DOHH2 (cell line): Measurements from ENCODE around the gene DAP.

Experiments used
- H3F3A ChIP-seq: fragments of 200-600 bp; sonication (generic), shearing (Covaris generic); 2 replicates; pipeline ENCODE4 v1.6.0; 2016; ENCODE audit warnings: antibody characterized with exemption, mild to moderate bottlenecking; ENCODE audit not compliant: control insufficient read depth, insufficient read depth
- H3K27ac ChIP-seq: fragments of 200-600 bp; sonication (generic); 2 replicates; pipeline ENCODE4 v1.5.1; 2014; ENCODE audit warnings: low read depth, mild to moderate bottlenecking, low read length, moderate library complexity
- H3K27me3 ChIP-seq: fragments of 200-600 bp; sonication (generic); 2 replicates; pipeline ENCODE4 v1.6.1; 2014; ENCODE audit warnings: mild to moderate bottlenecking, low read length, mixed read lengths; ENCODE audit not compliant: control insufficient read depth
- H3K36me3 ChIP-seq: fragments of 200-600 bp; sonication (generic); 2 replicates; pipeline ENCODE4 v1.6.1; 2014; ENCODE audit warnings: mild to moderate bottlenecking, low read length, moderate library complexity, mixed read lengths; ENCODE audit not compliant: control insufficient read depth
- H3K4me1 ChIP-seq: fragments of 200-600 bp; sonication (generic); 2 replicates; pipeline ENCODE4 v1.6.1; 2014; ENCODE audit warnings: mild to moderate bottlenecking, low read length, mixed read lengths; ENCODE audit not compliant: control insufficient read depth
- H3K4me2 ChIP-seq: fragments of 200-600 bp; sonication (generic); 2 replicates; pipeline ENCODE4 v1.6.0; 2014; ENCODE audit warnings: mild to moderate bottlenecking, low read length, moderate library complexity
- H3K4me3 ChIP-seq: fragments of 200-600 bp; sonication (generic); 2 replicates; pipeline ENCODE4 v1.5.1; 2014; ENCODE audit warnings: mild to moderate bottlenecking, low read length, mixed read lengths
- H3K79me2 ChIP-seq: fragments of 200-600 bp; sonication (generic); 2 replicates; pipeline ENCODE4 v1.6.1; 2014; ENCODE audit warnings: mild to moderate bottlenecking, low read length, mixed read lengths; ENCODE audit not compliant: control insufficient read depth
- H3K9me2 ChIP-seq: fragments of 200-600 bp; sonication (generic); replicated peaks from 2 replicates; pipeline ENCODE4 v1.6.1; 2014; ENCODE audit warnings: mild to moderate bottlenecking, low read length, mixed read lengths; ENCODE audit not compliant: control insufficient read depth
- H3K9me3 ChIP-seq: fragments of 200-600 bp; sonication (generic); 2 replicates; pipeline ENCODE4 v1.6.1; 2014; ENCODE audit warnings: antibody characterized with exemption, low read length, mixed read lengths; ENCODE audit not compliant: control insufficient read depth, insufficient read depth
- H4K20me1 ChIP-seq: fragments of 200-600 bp; sonication (generic); 2 replicates; pipeline ENCODE4 v1.6.0; 2014; ENCODE audit warnings: low read depth, mild to moderate bottlenecking, antibody characterized with exemption, low read length, moderate library complexity; ENCODE audit not compliant: control insufficient read depth, insufficient read depth
- EZH2phosphoT487 ChIP-seq: fragments of 200-600 bp; sonication (generic); IDR thresholded peaks from 2 replicates; pipeline ENCODE4 v1.6.1; 2017; ENCODE audit warnings: borderline replicate concordance, mild to moderate bottlenecking, antibody characterized with exemption, low read length, moderate library complexity, mixed read lengths
- TF ChIP-seq, protein P1 (sequence below): fragments of 200-600 bp; sonication (generic); IDR thresholded peaks from one replicate; pipeline ENCODE4 v1.5.1; 2014; ENCODE audit warnings: antibody characterized with exemption, mild to moderate bottlenecking, low read depth, low read length; ENCODE audit not compliant: poor library complexity, severe bottlenecking

Gene DAP

DNA sequence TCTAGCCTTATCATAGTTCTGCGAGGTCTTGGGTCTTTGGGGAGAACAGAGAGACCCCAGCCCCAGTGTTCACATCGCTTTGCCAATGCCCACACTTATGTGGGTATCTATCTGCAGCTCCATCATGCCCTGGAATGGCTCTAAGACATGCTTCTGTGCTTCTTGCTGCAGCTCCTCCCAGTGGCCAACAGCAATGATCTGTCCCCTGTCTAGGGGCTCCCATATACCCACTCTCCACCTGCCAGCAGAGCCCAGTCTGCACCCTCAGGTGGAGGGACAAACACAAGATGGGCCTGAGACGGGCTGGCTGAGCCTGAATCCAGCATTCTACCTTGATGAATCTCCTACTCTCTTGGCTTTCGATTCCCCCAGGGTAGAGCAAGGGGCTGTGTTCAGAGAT, 14.6 kb upstream of the DAP start:
- Histone ChIP-seq H3K9me3 (no peaks in the 10 kb centered on the region), H4K20me1 (no peaks in the 10 kb centered on the region), H3K4me1 (no peaks in the 10 kb centered on the region), H3K27ac (no peak overlapping the region), H3K4me3 (no peak overlapping the region), H3F3A (no peaks in the 10 kb centered on the region), H3K27me3 (no peaks in the 10 kb centered on the region), H3K4me2 (no peak overlapping the region), H3K79me2 (no peaks in the 10 kb centered on the region), H3K9me2 (no peaks in the 10 kb centered on the region), H3K36me3 (no peaks in the 10 kb centered on the region)
- no peak for TF ChIP-seq EZH2phosphoT487
- TF ChIP-seq, protein P1, sequence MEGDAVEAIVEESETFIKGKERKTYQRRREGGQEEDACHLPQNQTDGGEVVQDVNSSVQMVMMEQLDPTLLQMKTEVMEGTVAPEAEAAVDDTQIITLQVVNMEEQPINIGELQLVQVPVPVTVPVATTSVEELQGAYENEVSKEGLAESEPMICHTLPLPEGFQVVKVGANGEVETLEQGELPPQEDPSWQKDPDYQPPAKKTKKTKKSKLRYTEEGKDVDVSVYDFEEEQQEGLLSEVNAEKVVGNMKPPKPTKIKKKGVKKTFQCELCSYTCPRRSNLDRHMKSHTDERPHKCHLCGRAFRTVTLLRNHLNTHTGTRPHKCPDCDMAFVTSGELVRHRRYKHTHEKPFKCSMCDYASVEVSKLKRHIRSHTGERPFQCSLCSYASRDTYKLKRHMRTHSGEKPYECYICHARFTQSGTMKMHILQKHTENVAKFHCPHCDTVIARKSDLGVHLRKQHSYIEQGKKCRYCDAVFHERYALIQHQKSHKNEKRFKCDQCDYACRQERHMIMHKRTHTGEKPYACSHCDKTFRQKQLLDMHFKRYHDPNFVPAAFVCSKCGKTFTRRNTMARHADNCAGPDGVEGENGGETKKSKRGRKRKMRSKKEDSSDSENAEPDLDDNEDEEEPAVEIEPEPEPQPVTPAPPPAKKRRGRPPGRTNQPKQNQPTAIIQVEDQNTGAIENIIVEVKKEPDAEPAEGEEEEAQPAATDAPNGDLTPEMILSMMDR = peak; percentile 34

DNA sequence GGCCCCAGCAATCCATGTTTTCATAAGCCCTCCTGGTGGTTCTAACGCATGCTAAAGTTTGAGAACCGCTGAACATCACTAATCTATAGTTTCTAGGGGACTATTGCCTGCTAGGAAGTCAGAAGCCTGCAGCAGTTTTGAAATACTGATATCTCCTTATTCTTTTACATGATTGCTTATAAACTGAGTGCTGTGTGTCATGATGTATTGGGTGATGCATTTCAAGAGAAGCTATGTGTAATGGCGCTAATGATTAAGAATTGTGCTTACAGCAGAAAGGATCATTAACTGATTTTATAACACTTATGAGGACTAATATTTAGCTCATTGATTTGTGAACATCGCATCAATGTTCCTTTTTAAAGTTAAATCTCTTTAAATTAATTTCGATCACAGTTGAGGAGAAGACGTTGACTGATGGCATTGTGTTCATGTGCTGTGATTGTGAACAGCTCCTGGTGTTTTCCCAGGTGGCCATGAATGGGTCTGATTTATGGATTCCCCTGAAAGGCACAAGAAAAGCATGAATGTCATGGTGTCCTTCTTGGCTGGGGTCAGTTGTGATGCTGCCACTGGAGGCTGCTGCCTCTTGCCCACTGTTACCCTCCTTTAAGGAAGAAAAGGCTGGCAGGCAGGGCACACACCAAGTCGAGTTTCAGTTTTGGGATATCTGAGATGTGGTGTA, 12.0 kb upstream of the DAP start:
- Histone ChIP-seq H3K4me2 (no peak overlapping the region), H3K27ac (no peak overlapping the region), H3F3A (no peaks in the 10 kb centered on the region), H3K36me3 (no peaks in the 10 kb centered on the region), H3K9me2 (no peaks in the 10 kb centered on the region), H3K4me3 (no peak overlapping the region), H4K20me1 (no peaks in the 10 kb centered on the region), H3K27me3 (no peaks in the 10 kb centered on the region), H3K79me2 (no peaks in the 10 kb centered on the region), H3K4me1 (no peaks in the 10 kb centered on the region), H3K9me3 (no peaks in the 10 kb centered on the region)
- TF ChIP-seq, protein P1 = no peak
- no peak for TF ChIP-seq EZH2phosphoT487

DNA sequence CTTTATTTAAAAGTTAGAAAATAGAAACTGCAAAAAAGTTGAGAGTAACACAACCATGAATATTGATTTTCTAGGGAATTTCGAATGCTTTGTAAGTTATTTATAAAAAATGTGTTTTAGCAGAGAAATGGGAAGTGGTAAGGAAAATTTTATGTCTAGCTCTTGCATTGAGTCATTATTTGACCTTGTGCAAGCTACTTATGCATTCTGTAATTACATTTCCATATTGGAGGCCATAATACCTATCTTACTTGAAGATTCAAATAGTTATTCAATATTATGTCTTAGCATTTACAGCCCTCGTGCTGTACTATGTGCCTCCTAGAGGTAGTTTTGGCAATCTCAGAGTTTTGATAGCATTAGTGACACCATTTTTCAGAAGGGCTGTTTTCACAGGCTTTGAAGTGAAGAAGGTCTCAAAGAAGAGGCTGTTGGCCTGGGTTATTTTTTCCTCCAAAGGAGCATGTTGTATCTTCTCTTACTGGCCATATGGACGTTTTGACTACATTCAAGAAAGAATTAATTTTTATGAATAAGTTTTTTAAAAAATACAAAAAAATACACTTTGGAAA, 7.4 kb upstream of the DAP start:
- Histone ChIP-seq H3K9me2 (no peaks in the 10 kb centered on the region), H3F3A (no peaks in the 10 kb centered on the region), H3K27me3 (no peaks in the 10 kb centered on the region), H3K4me1 (peaks cover 3% of the 10 kb centered on the region), H3K4me2 (no peak overlapping the region), H3K4me3 (no peak overlapping the region), H3K79me2 (no peaks in the 10 kb centered on the region), H3K9me3 (no peaks in the 10 kb centered on the region), H3K36me3 (no peaks in the 10 kb centered on the region), H4K20me1 (no peaks in the 10 kb centered on the region), H3K27ac (no peak overlapping the region)
- TF ChIP-seq, protein P1 = no peak
- no peak for TF ChIP-seq EZH2phosphoT487
